ENCODE results near the gene ZNF3.

- no peak for TF ChIP-seq ZFP30 (CRISPR knock-in tag; IDR thresholded peaks at IDR 0.05)
- no peak for TF ChIP-seq PATZ1 (CRISPR knock-in tag; IDR thresholded peaks at IDR 0.05; ENCODE audit: borderline replicate concordance)
These were observed 47.1 kb upstream of the ZNF3 start for GRCh38 chr7:100128637-100128963.

Measured in SK-N-SH treated with all-trans-retinoic acid at 6 μM for 48 hours (cell line).